Kidney (tissue), 14 donors: ENCODE measurements around the gene INSRR. TPM values are rescaled to one million over a fixed set of nuclear protein-coding genes. Genes with fewer than 3 reads are reported as not detected.

Experiments used
- DNase-seq, 5 donors: peaks; one replicate each; pipeline ENCODE4 v3.0.0-alpha.2; 2013 to 2020
- FAIRE-seq: peaks from 2 replicates; lab custom pipeline; 2012; peaks lifted over from hg19 to GRCh38; lab: Jason Lieb, UNC
- H3K27ac ChIP-seq, 2 donors: one replicate each; pipeline ENCODE4 v1.7.0; 2013; ENCODE audit warnings: low read depth in 2 of 2, low read length in 2 of 2, inconsistent platforms in 1 of 2
- H3K27me3 ChIP-seq: one replicate; pipeline ENCODE4 v1.7.1; 2013; ENCODE audit warnings: low read length, inconsistent platforms; ENCODE audit not compliant: control insufficient read depth, insufficient read depth
- H3K36me3 ChIP-seq, 3 donors: one replicate each; pipeline versions ENCODE4 v1.7.0 to v1.7.1; 2013; ENCODE audit warnings: low read length in 3 of 3, control low read depth in 1 of 3, inconsistent platforms in 1 of 3; ENCODE audit not compliant: insufficient read depth in 3 of 3, control insufficient read depth in 2 of 3
- H3K4me1 ChIP-seq, 3 donors: one replicate each; pipeline versions ENCODE4 v1.7.0 to v1.7.1; 2013; ENCODE audit warnings: low read length in 3 of 3, inconsistent platforms in 1 of 3, low read depth in 1 of 3; ENCODE audit not compliant: control insufficient read depth in 2 of 3, insufficient read depth in 2 of 3
- H3K4me3 ChIP-seq, 3 donors: one replicate each; pipeline versions ENCODE4 v1.7.0 to v1.8.1; 2013; ENCODE audit warnings: low read length in 3 of 3, control low read depth in 1 of 3, inconsistent platforms in 1 of 3
- H3K9ac ChIP-seq, 3 donors: one replicate each; pipeline versions ENCODE4 v1.7.0 to v1.7.1; 2013; ENCODE audit warnings: low read length in 3 of 3, control low read depth in 1 of 3, inconsistent platforms in 1 of 3
- H3K9me3 ChIP-seq, 3 donors: one replicate each; pipeline versions ENCODE4 v1.7.0 to v1.7.1; 2013; ENCODE audit warnings: low read length in 3 of 3, control low read depth in 1 of 3, inconsistent platforms in 1 of 3; ENCODE audit not compliant: control insufficient read depth in 2 of 3, insufficient read depth in 1 of 3
- CTCF ChIP-seq: IDR thresholded peaks from 3 replicates; pipeline ENCODE4 v1.5.1; 2012; ENCODE audit warnings: mild to moderate bottlenecking, moderate library complexity, borderline replicate concordance; ENCODE audit not compliant: insufficient read depth; ENCODE audit errors: extremely low read depth
- intact Hi-C: fragments of 100-400 bp; cut with DNase I; formaldehyde crosslinking; loops from one replicate; pipeline ENCODE4 v1.11.1; 2022
- polyA plus RNA-seq: library from polyadenylated mRNA; stranded (reverse); fragments of 350-450 nt; fragmentation: Illumina TruSeq; extraction: RNeasy Lipid Tissue Mini Kit (QIAGEN cat#74804); gene quantifications from one replicate; pipeline ENCODE4 v1.2.3, GENCODE V29; 2014; ENCODE audit warnings: low read depth, low replicate concordance; ENCODE audit not compliant: insufficient read depth
- total RNA-seq: library from RNA; stranded (reverse); fragmentation: NEBNext Ultra II Directional; extraction: Animal tissue kit (Norgen Biotek cat#: 25700); gene quantifications from one replicate; pipeline ENCODE4 v1.2.1, GENCODE V29; 2021
- donor health status: control.
- donor health status: control.
- donor health status: control.
- donor health status: control.
- donor health status: control.
- donor health status: DM: yes; HTN: yes; CAD: no.
- donor health status: Normal renal cell carcinoma (clear cell type).

The INSRR gene
- total and polyA plus RNA-seq, 2 donors from 2014 or later = 0.35 to 2.4 TPM

GRCh38 chr1:156865865-156866248 is 6.9 kb upstream of the INSRR start:
- no peak for FAIRE-seq
- H3K9ac ChIP-seq = no peak overlapping the region
- DNase-seq = no peak
- H3K4me3 ChIP-seq = no peak overlapping the region
- no peak for TF ChIP-seq CTCF
- H3K36me3 ChIP-seq = no peaks in the 10 kb centered on the region
- intact Hi-C loops = no loop called here
- H3K4me1 ChIP-seq = no peaks in the 10 kb centered on the region
- no peak overlapping the region for H3K27ac ChIP-seq
- no peaks in the 10 kb centered on the region for H3K9me3 ChIP-seq
- H3K27me3 ChIP-seq = peaks cover 12% of the 10 kb centered on the region

GRCh38 chr1:156865258-156865657 is 6.3 kb upstream of the INSRR start:
- no peak for DNase-seq
- Histone ChIP-seq H3K9me3 (no peaks in the 10 kb centered on the region), H3K4me3 (no peak overlapping the region), H3K27me3 (peaks cover 12% of the 10 kb centered on the region), H3K4me1 (peaks cover 0 to 2% (median 0%) of the 10 kb centered on the region in 3 donors), H3K36me3 (no peaks in the 10 kb centered on the region), H3K27ac (no peak overlapping the region), H3K9ac (no peak overlapping the region)
- no peak for TF ChIP-seq CTCF
- FAIRE-seq = no peak
- intact Hi-C loops = no loop called here

- Histone ChIP-seq H3K27ac (no peak overlapping the region), H3K9ac (no peak overlapping the region), H3K9me3 (no peaks in the 10 kb centered on the region), H3K4me1 (peaks cover 0 to 5% (median 0%) of the 10 kb centered on the region in 3 donors), H3K36me3 (no peaks in the 10 kb centered on the region), H3K27me3 (peaks cover 12% of the 10 kb centered on the region), H3K4me3 (no peak overlapping the region)
- intact Hi-C loops = no loop called here
- DNase-seq (no peak), FAIRE-seq (no peak)
- TF ChIP-seq CTCF = no peak
Observed at GRCh38 chr1:156864796-156865195, 5.9 kb upstream of the INSRR start.

GRCh38 chr1:156863631-156864030 is 4.7 kb upstream of the INSRR start:
- Histone ChIP-seq H3K36me3 (no peaks in the 10 kb centered on the region), H3K4me1 (peaks cover 0 to 10% (median 0%) of the 10 kb centered on the region in 3 donors), H3K27ac (no peak overlapping the region), H3K9me3 (no peaks in the 10 kb centered on the region), H3K4me3 (no peak overlapping the region), H3K9ac (no peak overlapping the region), H3K27me3 (peaks cover 16% of the 10 kb centered on the region)
- no peak for TF ChIP-seq CTCF
- DNase-seq (no peak), FAIRE-seq (no peak)
- intact Hi-C loops = no loop called here
